HepG2 (cell line): ENCODE data around the gene DGCR6. TPM values are rescaled to one million over a fixed set of nuclear protein-coding genes. Genes with fewer than 3 reads are reported as not detected.

Experiments used
- ATAC-seq: fragments of 200-7000 bp; cut with Tn5 transposase; 3 replicates; pipeline ENCODE4 v1.9.1; 2020; ENCODE audit warnings: mild to moderate bottlenecking, moderate library complexity
- BruUV-seq: library from RNA; stranded (reverse); fragments of 400-500 nt; replicated peaks from 2 replicates; lab custom pipeline; 2021; lab: Mats Ljungman, UMichigan
- CTCF ChIA-PET: fragments of 300-600 bp; formaldehyde crosslinking; extraction: SDS; loops from one replicate; lab custom pipeline; 2021; ENCODE audit warnings: low total read pairs, inconsistent platforms, low intra/inter-chr PET ratio; lab: Yijun Ruan, JAX
- POLR2A ChIA-PET: fragments of 350-600 bp; sonication (Branson Sonifier 250); formaldehyde crosslinking; loops from one replicate; lab custom pipeline; 2020; ENCODE audit warnings: antibody characterized with exemption, inconsistent platforms; lab: Yijun Ruan, JAX
- DNase-seq: peaks from one replicate; pipeline ENCODE4 v3.0.0-alpha.2; 2015; ENCODE audit warnings: low spot score
- FAIRE-seq: peaks from 3 replicates; lab custom pipeline; 2011; peaks lifted over from hg19 to GRCh38; lab: Jason Lieb, UNC
- H2AFZ ChIP-seq: one replicate; pipeline ENCODE4 v1.6.1; 2011; ENCODE audit warnings: low read length, inconsistent platforms
- H3K27ac ChIP-seq: fragments of 300-600 bp; 3 replicates; pipeline ENCODE4 v1.8.0; 2011; ENCODE audit warnings: mixed run types, mild to moderate bottlenecking, mixed read lengths, low read length, inconsistent platforms; ENCODE audit not compliant: insufficient read depth; ENCODE audit errors: extremely low read length
- H3K27me3 ChIP-seq, 2 experiments: fragments of 200-600 bp in 1 of 2; 2 replicates in 1 of 2; 3 replicates in 1 of 2; pipeline versions ENCODE4 v1.6.0 to v1.8.0; 2011; ENCODE audit warnings: low read length in 2 of 2, mild to moderate bottlenecking in 2 of 2, moderate library complexity in 2 of 2, inconsistent platforms in 1 of 2; ENCODE audit not compliant: insufficient read depth in 2 of 2, control insufficient read depth in 1 of 2
- H3K36me3 ChIP-seq, 2 experiments: fragments of 200-600 bp in 1 of 2; replicated peaks in 1 of 2; 2 replicates in 1 of 2; 3 replicates in 1 of 2; pipeline versions ENCODE4 v1.5.1 to v1.8.0; 2011; ENCODE audit warnings: low read length in 2 of 2, inconsistent platforms in 1 of 2; ENCODE audit not compliant: insufficient read depth in 2 of 2, control insufficient read depth in 1 of 2
- H3K4me1 ChIP-seq: 2 replicates; pipeline ENCODE4 v1.5.1; 2012; ENCODE audit warnings: low read length, inconsistent platforms; ENCODE audit not compliant: insufficient read depth
- H3K4me2 ChIP-seq: 2 replicates; pipeline ENCODE4 v1.6.0; 2011; ENCODE audit warnings: low read depth, low read length, inconsistent platforms
- H3K4me3 ChIP-seq, 3 experiments: fragments of 200-600 bp in 1 of 3; sonication (generic), shearing (Covaris generic) in 1 of 3; replicated peaks in 1 of 3; 2 replicates each; pipeline ENCODE4 v1.5.1; 2011 to 2016; ENCODE audit warnings: low read length in 3 of 3, inconsistent platforms in 2 of 3, low read depth in 2 of 3, mild to moderate bottlenecking in 2 of 3, control low read depth in 1 of 3, mixed read lengths in 1 of 3; ENCODE audit not compliant: insufficient read depth in 1 of 3
- H3K79me2 ChIP-seq: one replicate; pipeline ENCODE4 v1.6.1; 2011; ENCODE audit warnings: low read length, inconsistent platforms; ENCODE audit not compliant: insufficient read depth
- H3K9ac ChIP-seq: 2 replicates; pipeline ENCODE4 v1.6.0; 2011; ENCODE audit warnings: mild to moderate bottlenecking, low read depth, low read length, inconsistent platforms; ENCODE audit not compliant: insufficient read depth
- H3K9me3 ChIP-seq: 2 replicates; pipeline ENCODE4 v1.5.1; 2012; ENCODE audit warnings: mild to moderate bottlenecking, low read length
- H4K20me1 ChIP-seq: 2 replicates; pipeline ENCODE4 v1.6.0; 2011; ENCODE audit warnings: inconsistent platforms, mild to moderate bottlenecking, low read length, moderate library complexity; ENCODE audit not compliant: insufficient read depth
- CENPX ChIP-seq: sonication (generic); formaldehyde crosslinking; IDR thresholded peaks from 2 replicates; pipeline ENCODE4 v1.9.0; 2021; ENCODE audit warnings: mild to moderate bottlenecking, missing genetic modification reagents, moderate library complexity
- FOXK1 ChIP-seq: sonication (generic); formaldehyde crosslinking; IDR thresholded peaks from 2 replicates; pipeline ENCODE4 v1.4.0; 2020; ENCODE audit warnings: low read depth, missing genetic modification reagents, borderline replicate concordance
- HOXA9 ChIP-seq: sonication (generic); formaldehyde crosslinking; IDR thresholded peaks from 2 replicates; pipeline ENCODE4 v1.8.1; 2022; ENCODE audit warnings: missing genetic modification reagents, mild to moderate bottlenecking, moderate library complexity, borderline replicate concordance
- IRX3 ChIP-seq: sonication (generic); formaldehyde crosslinking; IDR thresholded peaks from 2 replicates; pipeline ENCODE4 v1.8.1; 2023; ENCODE audit warnings: mild to moderate bottlenecking, low read depth, missing genetic modification reagents, borderline replicate concordance
- NR2F6 ChIP-seq, 2 experiments: IDR thresholded peaks; 2 replicates each; pipeline ENCODE4 v1.6.1; 2016; ENCODE audit warnings: antibody characterized with exemption in 1 of 2, mild to moderate bottlenecking in 1 of 2
- REL ChIP-seq: sonication (generic); formaldehyde crosslinking; conservative IDR thresholded peaks from 2 replicates; pipeline ENCODE4 v1.8.0; 2022; ENCODE audit warnings: mild to moderate bottlenecking, missing genetic modification reagents, moderate library complexity
- REST ChIP-seq, 2 experiments: IDR thresholded peaks; 2 replicates each; pipeline ENCODE4 v1.6.1; 2011 to 2012; ENCODE audit warnings: low read length in 2 of 2, borderline replicate concordance in 1 of 2, low read depth in 1 of 2, mild to moderate bottlenecking in 1 of 2, moderate library complexity in 1 of 2
- TBX2 ChIP-seq: sonication (generic); formaldehyde crosslinking; IDR thresholded peaks from 2 replicates; pipeline ENCODE4 v1.5.0; 2020; ENCODE audit warnings: missing genetic modification reagents, mild to moderate bottlenecking, borderline replicate concordance
- ZNF121 ChIP-seq: sonication (generic); formaldehyde crosslinking; IDR thresholded peaks from 2 replicates; pipeline ENCODE4 v1.5.0; 2020; ENCODE audit warnings: mild to moderate bottlenecking, missing genetic modification reagents
- ZNF672 ChIP-seq: sonication (generic); formaldehyde crosslinking; IDR thresholded peaks from 2 replicates; pipeline ENCODE4 v1.8.1; 2022; ENCODE audit warnings: missing genetic modification reagents
- ZNF781 ChIP-seq: sonication (generic); formaldehyde crosslinking; IDR thresholded peaks from 2 replicates; pipeline ENCODE4 v1.5.1; 2020; ENCODE audit warnings: borderline replicate concordance, mild to moderate bottlenecking, missing genetic modification reagents; ENCODE audit errors: not compliant biosample characterization
- WGBS: methylation state at CpG from one replicate; pipeline ENCODE4 v1.1.6; 2017; ENCODE audit warnings: low lambda C conversion rate; 5-methylcytosine and 5-hydroxymethylcytosine counted together
- in situ Hi-C: cut with HindIII; loops from 2 replicates; pipeline ENCODE4 v1.10.0; 2017; ENCODE audit warnings: low pct_unique_long_range_greater_than_20kb; ENCODE audit not compliant: extremely low pct_ligation_motif_present
- intact Hi-C: fragments of 100-400 bp; cut with micrococcal nuclease; formaldehyde crosslinking; loops from one replicate; pipeline ENCODE4 v1.10.0; 2022; ENCODE audit not compliant: unreplicated experiment
- polyA plus RNA-seq, 8 experiments: library from polyadenylated mRNA; depleted of rRNA in 3 of 8; stranded (reverse) in 7 of 8; unstranded in 1 of 8; fragments of >200 nt; fragmentation: Illumina TruSeq in 4 of 8; extraction: Trizol in 4 of 8; gene quantifications; 2 replicates each; pipeline versions ENCODE4 v1.2.1 to v1.2.3, GENCODE V29; 2011 to 2016; ENCODE audit warnings: low read depth in 4 of 8, missing spikeins in 1 of 8, mixed read lengths in 1 of 8; ENCODE audit not compliant: insufficient read depth in 1 of 8
- total RNA-seq, 5 experiments: library from RNA; depleted of rRNA; stranded (reverse); fragments of >200 nt; fragmentation: Illumina TruSeq; extraction: Trizol; gene quantifications; 2 replicates each; pipeline ENCODE4 v1.2.3, GENCODE V29; 2016; ENCODE audit warnings: low read depth in 1 of 5
- TF ChIP-seq, protein P1 (sequence below): sonication (generic); formaldehyde crosslinking; IDR thresholded peaks from 2 replicates; pipeline ENCODE4 v1.5.0; 2020; ENCODE audit warnings: missing genetic modification reagents

DGCR6 gene
- total and polyA plus RNA-seq, 2 of the 13 experiments (the other 11 are each of a cell fraction or from before 2014, with no cell fraction given): 0.07 TPM; not detected in 1

GRCh38 chr22:18925368-18926064, 19.4 kb downstream of the DGCR6 start:
- TF ChIP-seq FOXK1 (CRISPR knock-in tag) (no peak), CENPX (CRISPR knock-in tag) (no peak)
- H3K79me2 ChIP-seq: no peaks in the 10 kb centered on the region
- no peak overlapping the region for H3K27ac ChIP-seq
- no peaks in the 10 kb centered on the region for H4K20me1 ChIP-seq
- BruUV-seq: no TSS peak
- no peaks in the 10 kb centered on the region for H3K27me3 ChIP-seq
- in situ Hi-C loops: no loop called here
- no peak overlapping the region for H3K4me3 ChIP-seq
- H3K9ac ChIP-seq: no peak overlapping the region
- no peaks in the 10 kb centered on the region for H3K36me3 ChIP-seq
- intact Hi-C loops: no loop called here
- ChIA-PET POLR2A (no interaction called here), CTCF (no interaction called here)
- H3K4me2 ChIP-seq: no peak overlapping the region
- no peak for FAIRE-seq
- H3K4me1 ChIP-seq: no peaks in the 10 kb centered on the region
- H3K9me3 ChIP-seq: no peaks in the 10 kb centered on the region
- no CpG with 5 or more reads among the region's 20 CpGs for WGBS
- ATAC-seq: no peak
- no peak for DNase-seq
- H2AFZ ChIP-seq: no peak overlapping the region

- no peak overlapping the region for H3K4me3 ChIP-seq
- no peaks in the 10 kb centered on the region for H3K9me3 ChIP-seq
- no peak for DNase-seq
- no peaks in the 10 kb centered on the region for H3K27me3 ChIP-seq
- ChIA-PET POLR2A (no interaction called here), CTCF (no interaction called here)
- in situ Hi-C loops: no loop called here
- no peaks in the 10 kb centered on the region for H3K4me1 ChIP-seq
- BruUV-seq: no TSS peak
- H3K9ac ChIP-seq: no peak overlapping the region
- no peak overlapping the region for H2AFZ ChIP-seq
- no peaks in the 10 kb centered on the region for H3K36me3 ChIP-seq
- intact Hi-C loops: no loop called here
- WGBS: no CpG with 5 or more reads among the region's 4 CpGs
- H3K4me2 ChIP-seq: no peak overlapping the region
- no peak overlapping the region for H3K27ac ChIP-seq
- H3K79me2 ChIP-seq: no peaks in the 10 kb centered on the region
- no peaks in the 10 kb centered on the region for H4K20me1 ChIP-seq
- ATAC-seq: no peak
- no peak for FAIRE-seq
- TF ChIP-seq HOXA9 (CRISPR knock-in tag) (no peak), ZNF781 (CRISPR knock-in tag) (no peak), TBX2 (CRISPR knock-in tag) (no peak), REL (no peak), ZNF121 (CRISPR knock-in tag) (no peak), IRX3 (CRISPR knock-in tag) (no peak), NR2F6 (IDR thresholded peaks at IDR 0.05) (no peak), NR2F6 (CRISPR knock-in tag; IDR thresholded peaks at IDR 0.05) (no peak), REST (IDR thresholded peaks at IDR 0.05; ENCODE audit: borderline replicate concordance in 1 of 2, low read depth in 1 of 2, low read length in 2 of 2) (no peak), ZNF672 (no peak)
- TF ChIP-seq, protein P1, sequence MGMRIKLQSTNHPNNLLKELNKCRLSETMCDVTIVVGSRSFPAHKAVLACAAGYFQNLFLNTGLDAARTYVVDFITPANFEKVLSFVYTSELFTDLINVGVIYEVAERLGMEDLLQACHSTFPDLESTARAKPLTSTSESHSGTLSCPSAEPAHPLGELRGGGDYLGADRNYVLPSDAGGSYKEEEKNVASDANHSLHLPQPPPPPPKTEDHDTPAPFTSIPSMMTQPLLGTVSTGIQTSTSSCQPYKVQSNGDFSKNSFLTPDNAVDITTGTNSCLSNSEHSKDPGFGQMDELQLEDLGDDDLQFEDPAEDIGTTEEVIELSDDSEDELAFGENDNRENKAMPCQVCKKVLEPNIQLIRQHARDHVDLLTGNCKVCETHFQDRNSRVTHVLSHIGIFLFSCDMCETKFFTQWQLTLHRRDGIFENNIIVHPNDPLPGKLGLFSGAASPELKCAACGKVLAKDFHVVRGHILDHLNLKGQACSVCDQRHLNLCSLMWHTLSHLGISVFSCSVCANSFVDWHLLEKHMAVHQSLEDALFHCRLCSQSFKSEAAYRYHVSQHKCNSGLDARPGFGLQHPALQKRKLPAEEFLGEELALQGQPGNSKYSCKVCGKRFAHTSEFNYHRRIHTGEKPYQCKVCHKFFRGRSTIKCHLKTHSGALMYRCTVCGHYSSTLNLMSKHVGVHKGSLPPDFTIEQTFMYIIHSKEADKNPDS (CRISPR knock-in tag): no peak
These were observed 20.9 kb downstream of the DGCR6 start for GRCh38 chr22:18927020-18927419.
